ENCODE measurements around the gene KRTDAP.

DNA sequence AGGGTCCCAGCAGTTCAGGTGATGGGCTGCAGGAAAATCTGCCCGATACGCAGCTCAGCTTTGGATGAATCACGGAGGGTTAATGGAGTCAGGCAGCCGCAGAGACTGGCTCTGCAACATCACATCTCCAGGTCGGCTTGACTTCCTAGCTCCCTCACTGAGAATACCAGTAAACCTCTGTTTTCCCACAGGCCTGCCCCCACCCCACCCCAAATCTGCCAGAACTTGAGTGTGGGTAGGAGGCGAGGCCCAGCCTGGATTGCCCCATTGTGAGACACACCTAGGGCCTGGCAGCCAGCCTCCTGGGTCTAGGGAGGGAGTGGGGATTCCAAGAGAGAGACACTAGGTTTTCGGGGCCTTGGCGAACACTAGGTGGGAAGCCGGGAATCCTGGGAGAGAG lies 3.7 kb upstream of the KRTDAP start:
- TF ChIP-seq TEAD4 (IDR thresholded peaks at IDR 0.05; ENCODE audit: low read length) (no peak), TEAD4 (CRISPR knock-in tag; IDR thresholded peaks at IDR 0.05; ENCODE audit: borderline replicate concordance) (no peak), ZNF431 (CRISPR knock-in tag; IDR thresholded peaks at IDR 0.05) (no peak), NR3C1 (CRISPR knock-in tag; IDR thresholded peaks at IDR 0.05) (no peak), RAD21 (CRISPR knock-in tag; conservative IDR thresholded peaks at IDR 0.05 in 1 of 2, IDR thresholded peaks at IDR 0.05 in 1 of 2) (no peak)

Measured in K562 (cell line).